BLaER1 (cell line): ENCODE results near the gene SPRR2D.
"Not testable (repeated sequence)": the region's sequence is repeated elsewhere in the genome, so short reads cannot be mapped to it uniquely, and the experiment has no call there.

Source experiments
- H3K27ac ChIP-seq: shearing (Covaris generic); formaldehyde crosslinking; 2 replicates; pipeline ENCODE4 v1.8.1; 2022
- H3K27me3 ChIP-seq: shearing (Covaris generic); formaldehyde crosslinking; 2 replicates; pipeline ENCODE4 v1.8.1; 2022
- H3K36me3 ChIP-seq: shearing (Covaris generic); formaldehyde crosslinking; 2 replicates; pipeline ENCODE4 v1.8.1; 2022
- H3K4me1 ChIP-seq: shearing (Covaris generic); formaldehyde crosslinking; 2 replicates; pipeline ENCODE4 v1.8.1; 2022
- H3K4me2 ChIP-seq: shearing (Covaris generic); formaldehyde crosslinking; 2 replicates; pipeline ENCODE4 v1.8.1; 2022
- H3K4me3 ChIP-seq: shearing (Covaris generic); formaldehyde crosslinking; 2 replicates; pipeline ENCODE4 v1.8.1; 2022
- H3K9ac ChIP-seq: shearing (Covaris generic); formaldehyde crosslinking; 2 replicates; pipeline ENCODE4 v1.8.1; 2022
- H3K9me3 ChIP-seq: shearing (Covaris generic); formaldehyde crosslinking; 2 replicates; pipeline ENCODE4 v1.8.1; 2022
- H4K20me1 ChIP-seq: shearing (Covaris generic); formaldehyde crosslinking; 2 replicates; pipeline ENCODE4 v1.8.1; 2022
- Cebpa-rat ChIP-seq: shearing (Covaris generic); IDR thresholded peaks from 2 replicates; pipeline ENCODE4 v1.8.1; 2022

Gene SPRR2D

DNA sequence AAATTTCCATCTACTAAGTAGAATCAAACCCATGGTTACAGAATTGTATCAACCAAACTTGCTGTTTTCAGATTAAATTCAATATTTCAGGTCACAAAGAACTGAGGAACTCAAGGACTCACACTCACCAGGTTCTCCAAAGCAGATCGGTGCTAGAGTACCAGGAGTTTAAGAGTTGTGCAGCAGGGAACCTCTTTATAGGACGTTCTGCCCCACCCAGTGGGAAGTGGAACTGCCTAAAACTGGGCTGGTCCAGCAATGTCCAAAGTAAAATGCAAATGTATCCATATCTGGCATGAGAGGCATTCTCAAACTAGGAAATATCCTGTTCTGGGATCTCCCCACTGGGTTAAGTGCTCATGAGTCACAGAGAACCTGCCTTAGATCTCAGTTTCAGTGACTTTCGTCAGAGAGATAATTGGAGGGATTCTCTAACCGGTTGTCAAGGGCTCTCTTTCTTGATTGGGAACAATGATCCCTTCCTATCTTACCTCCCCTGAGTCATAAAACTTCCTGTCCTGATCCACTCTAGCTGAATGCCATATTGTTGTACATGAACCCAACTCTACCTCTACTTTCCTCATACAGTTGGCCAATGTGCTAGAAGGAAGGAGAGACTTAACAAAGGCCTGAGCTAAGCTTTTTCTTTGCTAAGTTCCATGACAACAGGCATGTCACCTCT lies at the start of gene SPRR2D:
TSS of gene SPRR2D (minus strand) at position 171 of the 682 bp plus-strand sequence. CDS start 774 bp downstream, outside the sequence.
- no peak within 1 kb of the TSS for H3K4me2 ChIP-seq
- no peaks in the 10 kb centered on the region for H3K27me3 ChIP-seq
- H3K36me3 ChIP-seq, result no peaks in the 10 kb centered on the region
- H3K4me1 ChIP-seq, result peaks cover 3% of the 10 kb centered on the region; the same call in 1 of the 2 replicates
- H3K9ac ChIP-seq, result no peak within 1 kb of the TSS
- no peaks in the 10 kb centered on the region for H3K9me3 ChIP-seq
- no peaks in the 10 kb centered on the region for H4K20me1 ChIP-seq
- TF ChIP-seq Cebpa-rat, result no peak
- no peak within 1 kb of the TSS for H3K27ac ChIP-seq
- H3K4me3 ChIP-seq, result no peak within 1 kb of the TSS

DNA sequence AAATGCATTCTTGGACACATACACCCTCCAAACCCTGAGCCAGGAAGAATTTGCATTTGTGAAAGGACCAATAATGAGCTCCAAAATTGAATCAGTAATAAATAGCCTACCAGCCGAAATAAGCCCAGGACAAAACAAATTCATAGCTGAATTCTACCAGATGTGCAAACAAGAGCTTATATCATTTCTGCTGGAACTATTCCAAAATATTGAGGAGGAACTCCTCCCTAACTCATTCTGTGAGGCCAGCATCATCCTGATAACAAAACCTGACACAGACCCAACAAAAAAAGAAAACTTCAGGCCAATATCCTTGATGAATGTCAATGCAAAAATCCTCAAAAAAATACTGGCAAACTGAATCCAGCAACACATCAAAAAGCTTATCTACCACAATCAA lies 46.7 kb upstream of the SPRR2D start:
- Histone ChIP-seq H3K27ac (no peak overlapping the region), H3K9me3 (peaks cover 45% of the 10 kb centered on the region), H3K4me3 (no peak overlapping the region), H3K4me2 (no peak overlapping the region), H3K36me3 (no peaks in the 10 kb centered on the region), H4K20me1 (no peaks in the 10 kb centered on the region), H3K4me1 (peaks cover 25% of the 10 kb centered on the region), H3K9ac (no peak overlapping the region), H3K27me3 (no peaks in the 10 kb centered on the region)
- TF ChIP-seq Cebpa-rat, result no peak

DNA sequence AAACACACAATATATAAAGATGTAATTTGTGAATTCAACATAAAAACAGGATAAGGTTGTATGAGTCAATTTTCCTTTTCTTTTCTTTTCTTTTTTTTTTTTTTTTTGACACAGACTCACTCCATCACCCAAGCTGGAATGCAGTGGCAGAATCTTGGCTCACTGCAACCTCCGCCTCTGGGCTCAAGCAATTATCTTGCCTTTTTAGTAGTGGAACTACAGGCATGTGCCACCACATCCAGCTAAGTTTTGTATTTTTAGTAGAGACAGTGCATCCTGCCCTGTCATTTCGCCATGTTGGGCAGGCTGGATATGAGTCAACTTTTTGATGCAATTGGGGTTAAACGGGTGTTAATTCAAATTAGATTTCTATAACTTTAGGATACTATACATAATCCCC lies 40.8 kb upstream of the SPRR2D start:
- Histone ChIP-seq H3K9me3 (peaks cover 15% of the 10 kb centered on the region), H3K27me3 (no peaks in the 10 kb centered on the region), H3K4me1 (peaks cover 11% of the 10 kb centered on the region; the same call in 1 of the 2 replicates), H3K27ac (no peak overlapping the region), H3K4me2 (no peak overlapping the region), H3K9ac (no peak overlapping the region), H3K4me3 (no peak overlapping the region), H3K36me3 (no peaks in the 10 kb centered on the region), H4K20me1 (no peaks in the 10 kb centered on the region)
- no peak for TF ChIP-seq Cebpa-rat

DNA sequence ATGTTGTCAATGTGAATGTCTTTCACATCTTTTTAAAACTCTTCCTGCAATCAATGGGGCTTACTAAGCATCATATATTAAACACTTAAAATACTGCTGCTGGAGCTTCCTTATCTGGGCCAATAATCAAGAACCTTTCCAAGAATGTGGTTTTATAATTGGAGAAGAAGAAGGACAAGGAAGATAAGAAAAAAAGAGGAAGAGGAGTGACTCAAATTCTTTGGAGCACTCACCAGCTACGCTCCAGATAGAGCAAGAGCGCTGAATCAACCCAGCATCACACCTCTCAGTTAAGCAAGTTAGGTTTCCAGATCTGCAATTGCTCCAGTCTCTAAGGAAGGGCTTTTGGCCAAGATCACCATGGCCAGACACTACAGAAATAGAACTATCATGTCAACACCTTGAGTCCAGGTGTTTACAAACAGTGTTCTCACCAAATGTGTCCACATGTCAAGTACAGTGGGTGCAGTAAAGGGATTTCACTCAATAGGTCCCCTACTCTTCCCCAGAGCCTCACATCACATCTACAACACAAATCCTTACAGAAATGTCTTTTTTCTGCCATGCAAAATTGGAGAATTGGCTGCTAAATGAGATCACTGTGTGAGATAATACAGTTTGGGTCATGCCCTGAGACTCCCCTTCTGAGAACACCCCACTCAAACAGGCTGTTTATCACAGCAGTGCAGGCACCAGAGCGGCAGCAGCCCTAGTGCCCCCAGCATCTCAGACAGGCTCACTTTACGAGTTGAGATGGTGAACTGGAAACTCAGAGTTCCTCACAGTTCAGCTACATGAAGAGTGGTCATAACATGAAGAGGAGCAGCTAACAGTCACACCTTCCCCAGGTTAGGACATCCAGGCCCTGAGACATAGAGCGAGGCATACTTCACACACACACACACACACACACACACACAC lies 32.1 kb upstream of the SPRR2D start:
- no peak for TF ChIP-seq Cebpa-rat
- H3K27me3 ChIP-seq, result no peaks in the 10 kb centered on the region
- H3K27ac ChIP-seq, result no peak overlapping the region
- no peak overlapping the region for H3K4me2 ChIP-seq
- H4K20me1 ChIP-seq, result no peaks in the 10 kb centered on the region
- no peak overlapping the region for H3K9ac ChIP-seq
- no peak overlapping the region for H3K4me3 ChIP-seq
- H3K4me1 ChIP-seq, result no peaks in the 10 kb centered on the region
- H3K36me3 ChIP-seq, result no peaks in the 10 kb centered on the region
- H3K9me3 ChIP-seq, result no peaks in the 10 kb centered on the region

DNA sequence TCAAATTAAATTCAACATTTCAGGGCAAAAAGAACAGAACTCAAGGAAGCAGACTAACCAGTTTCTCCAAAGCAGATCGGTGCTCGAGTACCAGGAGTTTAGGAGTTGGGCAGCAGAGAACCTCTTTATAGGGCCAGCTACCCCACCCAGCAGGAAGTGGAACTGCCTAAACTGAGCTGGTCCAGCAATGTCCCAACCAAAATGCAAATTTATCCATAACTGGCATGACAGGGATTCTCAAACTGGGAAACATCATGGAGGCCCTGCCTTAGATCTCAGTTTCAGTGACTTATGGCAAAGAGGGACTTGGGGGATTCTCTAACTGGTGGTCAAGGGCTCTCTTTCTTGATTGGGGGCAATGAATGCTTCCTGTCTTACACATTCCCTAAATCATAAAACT lies 30.6 kb upstream of the SPRR2D start, which contains the start of gene SPRR2B:
TSS of gene SPRR2B (minus strand) at position 101 of the 400 bp plus-strand sequence. CDS start 772 bp downstream, outside the sequence.
- no peak within 1 kb of the TSS for H3K4me3 ChIP-seq
- H3K27me3 ChIP-seq, result no peaks in the 10 kb centered on the region
- no peaks in the 10 kb centered on the region for H3K36me3 ChIP-seq
- no peaks in the 10 kb centered on the region for H3K9me3 ChIP-seq
- no peak for TF ChIP-seq Cebpa-rat
- no peaks in the 10 kb centered on the region for H3K4me1 ChIP-seq
- H3K9ac ChIP-seq, result no peak within 1 kb of the TSS
- no peaks in the 10 kb centered on the region for H4K20me1 ChIP-seq
- H3K27ac ChIP-seq, result no peak within 1 kb of the TSS
- no peak within 1 kb of the TSS for H3K4me2 ChIP-seq

DNA sequence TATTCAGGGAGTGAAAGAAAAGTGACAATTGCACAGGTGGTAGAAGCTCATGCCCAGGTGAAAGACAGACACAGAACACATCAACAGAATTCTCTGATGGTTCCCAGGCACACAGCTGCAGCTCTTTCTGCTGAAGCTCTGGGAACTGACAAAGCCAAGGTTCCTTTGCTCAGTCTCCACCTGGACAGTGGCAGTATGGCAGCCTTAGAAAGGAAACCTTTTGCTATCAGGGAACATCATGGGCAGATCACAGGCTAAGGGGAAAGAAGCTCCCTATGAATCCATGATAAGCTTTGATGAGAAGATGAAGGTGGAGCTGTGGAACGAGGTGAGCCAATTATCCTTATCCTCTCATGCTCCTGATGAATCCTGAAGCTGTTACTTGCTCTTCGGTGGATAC lies 29.3 kb upstream of the SPRR2D start:
- no peaks in the 10 kb centered on the region for H3K9me3 ChIP-seq
- no peak overlapping the region for H3K27ac ChIP-seq
- H3K9ac ChIP-seq, result no peak overlapping the region
- no peaks in the 10 kb centered on the region for H3K27me3 ChIP-seq
- H4K20me1 ChIP-seq, result no peaks in the 10 kb centered on the region
- no peak for TF ChIP-seq Cebpa-rat
- H3K4me1 ChIP-seq, result no peaks in the 10 kb centered on the region
- no peak overlapping the region for H3K4me3 ChIP-seq
- H3K36me3 ChIP-seq, result no peaks in the 10 kb centered on the region
- no peak overlapping the region for H3K4me2 ChIP-seq

DNA sequence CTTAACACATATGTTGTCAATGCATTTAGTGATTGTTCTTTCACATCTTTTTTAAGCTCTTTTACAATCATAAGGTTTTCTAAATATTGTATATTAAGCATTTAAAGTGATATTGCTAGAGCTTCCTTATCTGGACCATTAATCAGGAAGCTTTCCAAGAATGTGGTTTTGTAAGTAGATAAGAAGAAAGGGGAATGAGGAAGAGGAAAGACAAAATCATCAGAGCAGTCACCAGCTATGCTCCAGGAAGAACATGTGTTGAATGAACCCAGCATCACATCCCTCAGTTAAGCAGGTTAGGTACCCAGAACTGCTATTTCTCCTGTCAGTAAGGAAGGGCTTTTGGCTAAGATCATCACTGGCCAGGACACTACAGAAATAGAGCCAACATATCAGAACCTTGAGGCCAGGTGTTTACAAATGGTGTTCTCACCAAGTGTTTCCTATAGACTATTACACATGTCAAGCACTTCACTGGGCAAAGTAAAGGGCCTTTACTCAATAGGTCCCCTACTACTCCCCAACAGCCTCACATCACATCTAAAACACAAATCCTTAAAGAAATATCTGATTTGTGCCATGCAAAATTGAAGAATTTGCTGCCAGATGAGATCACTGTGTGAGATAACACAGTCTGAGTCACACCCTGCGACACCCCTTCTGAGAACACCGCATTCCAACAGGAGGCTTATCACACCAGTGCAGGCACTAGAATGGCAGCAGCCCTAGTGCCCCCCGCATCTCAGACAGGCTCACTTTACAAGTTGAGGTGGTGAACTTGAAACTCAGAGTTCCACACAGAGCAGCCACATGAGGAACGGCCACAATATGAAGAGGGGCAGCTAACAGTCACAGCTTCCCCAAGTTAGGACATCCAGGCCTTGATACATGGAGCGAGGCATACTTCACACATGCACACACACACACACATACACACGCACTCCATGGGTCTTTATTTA lies 18.2 kb upstream of the SPRR2D start:
- Histone ChIP-seq H3K27me3 (no peaks in the 10 kb centered on the region), H3K4me1 (peaks cover 17% of the 10 kb centered on the region), H3K4me2 (no peak overlapping the region), H4K20me1 (no peaks in the 10 kb centered on the region), H3K36me3 (no peaks in the 10 kb centered on the region), H3K9ac (no peak overlapping the region), H3K9me3 (no peaks in the 10 kb centered on the region), H3K27ac (no peak overlapping the region), H3K4me3 (no peak overlapping the region)
- TF ChIP-seq Cebpa-rat, result no peak

DNA sequence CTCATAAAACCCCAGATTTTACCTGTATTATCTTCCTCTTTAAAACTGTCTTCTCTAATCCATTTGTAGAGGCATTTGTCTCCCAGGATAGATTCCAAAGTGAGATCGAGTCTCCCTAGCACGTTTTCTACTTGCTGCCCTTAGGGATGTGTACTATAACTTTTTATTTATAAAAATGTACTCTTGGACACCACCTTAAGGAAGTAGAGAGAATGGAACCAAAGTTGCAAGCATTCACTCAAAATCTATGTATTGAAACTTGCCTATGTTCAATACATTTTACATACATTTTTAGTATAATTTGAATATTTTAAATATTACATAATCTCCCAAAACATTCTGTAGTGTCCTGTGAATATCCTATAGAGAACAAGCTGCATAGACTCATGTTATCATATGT lies 17.2 kb upstream of the SPRR2D start:
- Histone ChIP-seq H3K4me1 (peaks cover 17% of the 10 kb centered on the region), H4K20me1 (no peaks in the 10 kb centered on the region), H3K4me3 (no peak overlapping the region), H3K36me3 (no peaks in the 10 kb centered on the region), H3K9me3 (no peaks in the 10 kb centered on the region), H3K4me2 (no peak overlapping the region), H3K27me3 (no peaks in the 10 kb centered on the region), H3K27ac (no peak overlapping the region), H3K9ac (no peak overlapping the region)
- no peak for TF ChIP-seq Cebpa-rat

DNA sequence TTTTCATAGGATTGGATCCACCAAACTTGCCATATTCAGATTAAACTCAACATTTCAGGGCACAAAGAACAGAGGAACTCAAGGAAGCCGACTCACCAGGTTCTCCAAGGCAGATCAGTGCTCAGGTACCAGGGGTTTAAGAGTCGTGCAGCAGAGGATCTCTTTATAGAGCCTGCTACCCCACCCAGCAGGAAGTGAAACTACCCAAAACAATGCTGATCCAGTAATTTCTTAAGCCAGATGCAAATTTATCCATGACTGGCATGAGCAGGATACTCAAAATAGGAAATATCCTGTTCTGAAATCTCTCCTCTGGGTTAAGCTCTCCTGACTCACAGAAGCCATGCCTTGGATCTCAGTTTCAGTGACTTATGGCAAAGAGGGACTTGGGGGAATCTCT lies 16.5 kb upstream of the SPRR2D start, which contains the start of gene SPRR2A:
TSS of gene SPRR2A (minus strand) at position 138 of the 400 bp plus-strand sequence. CDS start 777 bp downstream, outside the sequence.
- no peak within 1 kb of the TSS for H3K27ac ChIP-seq
- no peaks in the 10 kb centered on the region for H4K20me1 ChIP-seq
- no peaks in the 10 kb centered on the region for H3K36me3 ChIP-seq
- no peaks in the 10 kb centered on the region for H3K27me3 ChIP-seq
- peaks cover 17% of the 10 kb centered on the region for H3K4me1 ChIP-seq
- no peaks in the 10 kb centered on the region for H3K9me3 ChIP-seq
- no peak within 1 kb of the TSS for H3K4me3 ChIP-seq
- H3K4me2 ChIP-seq, result peak within 1 kb of the TSS; percentile 8; the same call in 1 of the 2 replicates
- TF ChIP-seq Cebpa-rat, result no peak
- H3K9ac ChIP-seq, result no peak within 1 kb of the TSS

DNA sequence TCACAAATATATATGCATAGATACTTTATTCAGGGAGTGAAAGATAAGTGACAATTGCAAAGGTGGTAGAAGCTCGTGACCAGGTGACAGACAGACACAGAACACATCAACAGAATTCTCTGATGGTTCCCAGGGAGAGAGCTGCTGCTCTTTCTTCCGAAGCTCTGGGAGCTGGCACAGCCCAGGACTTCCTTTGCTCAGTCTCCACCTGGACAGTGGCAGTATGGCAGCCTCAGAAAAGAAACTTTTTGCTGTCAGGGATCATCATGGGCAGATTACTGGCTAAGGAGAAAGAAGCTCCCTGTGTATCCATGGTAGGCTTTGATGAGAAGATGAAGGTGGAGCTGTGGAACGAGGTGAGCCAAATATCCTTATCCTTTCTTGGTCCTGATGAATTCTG lies 15.2 kb upstream of the SPRR2D start:
- H3K4me3 ChIP-seq, H3K27ac ChIP-seq, H3K9ac ChIP-seq, H3K36me3 ChIP-seq, H3K27me3 ChIP-seq, H3K4me2 ChIP-seq, H3K9me3 ChIP-seq, H4K20me1 ChIP-seq: not testable (repeated sequence)
- peaks cover 17% of the 10 kb centered on the region for H3K4me1 ChIP-seq
